Left lung (tissue), 10 donors: Measurements from ENCODE around the gene SNRPB2. TPM values are rescaled to one million over a fixed set of nuclear protein-coding genes. Genes with fewer than 3 reads are reported as not detected.

ENCODE experiments used
- ATAC-seq: fragments of 200-7000 bp; cut with Tn5 transposase; one replicate; pipeline ENCODE4 v1.9.1; 2020; ENCODE audit warnings: moderate library complexity
- DNase-seq, 4 donors: peaks; one replicate each; pipeline ENCODE4 v3.0.0-alpha.2; 2013 to 2020
- H3K27ac ChIP-seq, 2 donors: fragments of 200-600 bp; sonication (generic) in 1 of 2; one replicate each; pipeline versions ENCODE4 v1.5.0 to v1.8.0; 2020 to 2021
- H3K27me3 ChIP-seq, 2 donors: fragments of 200-600 bp; sonication (generic) in 1 of 2; one replicate each; pipeline versions ENCODE4 v1.5.0 to v1.8.0; 2020 to 2021
- H3K36me3 ChIP-seq, 2 donors: fragments of 200-600 bp; sonication (generic) in 1 of 2; one replicate each; pipeline versions ENCODE4 v1.5.0 to v1.8.0; 2020 to 2021
- H3K4me1 ChIP-seq, 2 donors: fragments of 200-600 bp; one replicate each; pipeline ENCODE4 v1.8.0; 2021
- H3K4me3 ChIP-seq, 2 donors: fragments of 200-600 bp; sonication (generic) in 1 of 2; one replicate each; pipeline versions ENCODE4 v1.5.0 to v1.8.0; 2020 to 2021; ENCODE audit warnings: mild to moderate bottlenecking in 1 of 2
- H3K9me3 ChIP-seq, 2 donors: fragments of 200-600 bp; sonication (generic) in 1 of 2; one replicate each; pipeline versions ENCODE4 v1.5.0 to v1.8.0; 2020 to 2021
- intact Hi-C, 2 donors: fragments of 100-400 bp; cut with DNase I; formaldehyde crosslinking; loops; one replicate each; pipeline versions ENCODE4 v1.11.2 to v1.14.2; 2022
- polyA plus RNA-seq, 6 donors: library from polyadenylated mRNA; unstranded; fragments of 120-200 nt; gene quantifications; one replicate each; pipeline ENCODE4 v1.2.1, GENCODE V29; 2013; ENCODE audit not compliant: insufficient read length in 6 of 6
- total RNA-seq, 2 donors: library from RNA; stranded (reverse); fragmentation: NEBNext Ultra II Directional; extraction: Animal tissue kit (Norgen Biotek cat#: 25700); gene quantifications; one replicate each; pipeline ENCODE4 v1.2.1, GENCODE V29; 2021
- TF ChIP-seq, protein P1 (sequence below), 2 donors: fragments of 200-600 bp; sonication (generic) in 1 of 2; IDR thresholded peaks; one replicate each; pipeline versions ENCODE4 v1.5.0 to v1.8.0; 2021; ENCODE audit warnings: antibody characterized with exemption in 2 of 2
- donor health status: DM: no; HTN: yes; CAD: no.
- donor health status: DM: no; HTN: no; CAD: no.

Gene SNRPB2
- total and polyA plus RNA-seq, 8 donors, result 36.7 to 93.3 (median 90.9) TPM

DNA sequence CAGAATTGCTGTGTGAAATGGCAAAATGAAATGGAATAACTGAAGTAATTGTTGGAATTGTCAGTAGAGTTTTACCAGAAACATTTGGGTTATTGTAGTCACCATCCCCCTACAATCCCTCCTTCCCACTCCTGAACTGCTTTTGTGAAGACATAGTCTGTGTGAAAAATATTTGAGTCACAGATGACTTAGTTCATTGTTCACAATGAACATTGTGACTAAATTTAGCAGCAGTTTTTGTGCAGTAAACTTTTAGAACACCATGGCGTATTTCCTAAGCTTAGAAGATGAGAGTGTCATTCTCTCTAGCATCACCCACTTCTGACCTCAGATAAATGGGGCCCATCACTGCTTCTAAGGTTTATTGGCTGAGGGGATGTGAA is 29.3 kb downstream of the SNRPB2 start:
- intact Hi-C loops, result no loop called here
- peaks cover 0 to 9% of the 10 kb centered on the region in 2 donors for H3K27me3 ChIP-seq
- ATAC-seq, result no peak
- no peaks in the 10 kb centered on the region for H3K9me3 ChIP-seq
- no peak overlapping the region for H3K4me3 ChIP-seq
- H3K36me3 ChIP-seq, result no peaks in the 10 kb centered on the region
- H3K27ac ChIP-seq, result no peak overlapping the region
- DNase-seq, result no peak
- TF ChIP-seq, protein P1, sequence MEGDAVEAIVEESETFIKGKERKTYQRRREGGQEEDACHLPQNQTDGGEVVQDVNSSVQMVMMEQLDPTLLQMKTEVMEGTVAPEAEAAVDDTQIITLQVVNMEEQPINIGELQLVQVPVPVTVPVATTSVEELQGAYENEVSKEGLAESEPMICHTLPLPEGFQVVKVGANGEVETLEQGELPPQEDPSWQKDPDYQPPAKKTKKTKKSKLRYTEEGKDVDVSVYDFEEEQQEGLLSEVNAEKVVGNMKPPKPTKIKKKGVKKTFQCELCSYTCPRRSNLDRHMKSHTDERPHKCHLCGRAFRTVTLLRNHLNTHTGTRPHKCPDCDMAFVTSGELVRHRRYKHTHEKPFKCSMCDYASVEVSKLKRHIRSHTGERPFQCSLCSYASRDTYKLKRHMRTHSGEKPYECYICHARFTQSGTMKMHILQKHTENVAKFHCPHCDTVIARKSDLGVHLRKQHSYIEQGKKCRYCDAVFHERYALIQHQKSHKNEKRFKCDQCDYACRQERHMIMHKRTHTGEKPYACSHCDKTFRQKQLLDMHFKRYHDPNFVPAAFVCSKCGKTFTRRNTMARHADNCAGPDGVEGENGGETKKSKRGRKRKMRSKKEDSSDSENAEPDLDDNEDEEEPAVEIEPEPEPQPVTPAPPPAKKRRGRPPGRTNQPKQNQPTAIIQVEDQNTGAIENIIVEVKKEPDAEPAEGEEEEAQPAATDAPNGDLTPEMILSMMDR (IDR thresholded peaks at IDR 0.05), result no peak
- no peaks in the 10 kb centered on the region for H3K4me1 ChIP-seq

DNA sequence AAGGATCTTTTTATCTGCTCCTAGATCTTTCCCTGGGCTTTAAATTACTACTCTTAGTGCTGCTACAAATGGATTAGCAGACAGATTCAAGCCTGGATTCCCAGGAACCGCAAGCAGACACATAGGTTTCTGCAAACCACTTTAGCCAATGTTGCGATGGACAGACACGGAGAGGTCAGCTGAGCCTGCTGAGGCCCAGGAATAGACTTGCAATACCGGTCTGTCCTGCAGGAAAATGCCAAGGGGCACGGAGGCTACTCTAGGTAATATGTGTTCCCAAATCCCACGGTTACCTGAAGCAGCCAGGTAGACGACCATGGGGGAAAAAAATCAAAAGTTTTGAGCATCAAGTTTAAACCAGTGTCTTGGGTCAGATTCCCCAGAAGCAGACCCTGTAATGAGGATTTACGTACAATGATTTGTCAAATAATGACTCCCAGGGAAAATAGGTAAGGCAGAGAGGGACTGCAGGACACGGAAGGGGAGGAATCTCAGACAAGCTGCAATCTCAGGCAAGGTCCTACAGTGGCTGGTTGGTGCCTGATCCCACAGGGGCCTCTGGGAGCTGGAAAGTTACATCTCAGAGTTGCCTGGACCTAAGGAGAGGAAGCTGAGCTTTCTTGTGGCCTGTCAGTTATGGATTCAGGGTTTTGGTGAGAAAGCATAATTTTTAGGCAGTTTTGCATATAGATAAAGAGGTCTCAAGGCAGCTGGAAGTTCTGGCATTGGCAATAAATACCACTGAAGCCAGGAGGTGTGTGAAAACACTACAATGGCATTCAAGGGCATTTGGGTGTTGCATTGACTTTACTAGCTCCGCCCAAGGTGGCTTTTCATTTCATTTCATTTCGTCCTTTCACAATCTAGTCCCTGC is 30.8 kb downstream of the SNRPB2 start:
- intact Hi-C loops, result no loop called here
- ATAC-seq, result peak; percentile 88
- DNase-seq, result peak in 1 of 4 donors; percentile 51

DNA sequence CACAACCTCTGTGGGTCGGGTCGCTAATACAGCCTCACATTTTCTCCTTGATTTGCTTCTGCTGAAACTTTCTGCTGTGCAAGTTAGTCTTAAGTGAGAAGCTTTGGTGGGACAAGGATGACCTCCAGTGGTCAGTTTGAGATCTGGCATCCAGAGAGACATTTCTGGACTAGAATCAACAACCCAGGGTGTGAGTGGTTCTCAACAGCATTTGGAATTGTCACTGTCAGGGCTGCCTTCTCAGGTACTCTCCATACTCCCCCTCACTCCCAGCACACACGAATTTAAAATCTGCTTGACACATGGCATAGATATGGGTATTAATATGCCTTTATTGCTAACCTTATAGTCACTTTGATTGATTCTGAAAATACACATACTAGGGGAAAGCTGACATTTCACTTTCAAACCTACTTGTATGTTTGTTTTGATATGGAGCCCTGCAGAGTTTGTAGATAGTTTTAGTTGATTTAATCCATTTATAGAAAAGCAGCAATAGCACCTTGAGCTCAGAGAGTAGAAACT is 31.5 kb downstream of the SNRPB2 start:
- intact Hi-C loops, result no loop called here
- peak; percentile 92 for ATAC-seq
- peak in 2 of 4 donors; percentile 66 to 81 for DNase-seq
- Histone ChIP-seq H3K4me3 (no peak overlapping the region), H3K4me1 (no peaks in the 10 kb centered on the region), H3K36me3 (no peaks in the 10 kb centered on the region), H3K9me3 (no peaks in the 10 kb centered on the region), H3K27ac (no peak overlapping the region), H3K27me3 (peaks cover 0 to 9% of the 10 kb centered on the region in 2 donors)
- TF ChIP-seq, protein P1 (IDR thresholded peaks at IDR 0.05), result peak; percentile 52 to 70

More for the DNA sequence above, 30.8 kb downstream of the SNRPB2 start:
- no peaks in the 10 kb centered on the region for H3K4me1 ChIP-seq
- H3K36me3 ChIP-seq, result no peaks in the 10 kb centered on the region
- H3K27ac ChIP-seq, result no peak overlapping the region
- TF ChIP-seq, protein P1 (IDR thresholded peaks at IDR 0.05), result no peak
- no peak overlapping the region for H3K4me3 ChIP-seq
- no peaks in the 10 kb centered on the region for H3K9me3 ChIP-seq
- peaks cover 0 to 9% of the 10 kb centered on the region in 2 donors for H3K27me3 ChIP-seq

DNA sequence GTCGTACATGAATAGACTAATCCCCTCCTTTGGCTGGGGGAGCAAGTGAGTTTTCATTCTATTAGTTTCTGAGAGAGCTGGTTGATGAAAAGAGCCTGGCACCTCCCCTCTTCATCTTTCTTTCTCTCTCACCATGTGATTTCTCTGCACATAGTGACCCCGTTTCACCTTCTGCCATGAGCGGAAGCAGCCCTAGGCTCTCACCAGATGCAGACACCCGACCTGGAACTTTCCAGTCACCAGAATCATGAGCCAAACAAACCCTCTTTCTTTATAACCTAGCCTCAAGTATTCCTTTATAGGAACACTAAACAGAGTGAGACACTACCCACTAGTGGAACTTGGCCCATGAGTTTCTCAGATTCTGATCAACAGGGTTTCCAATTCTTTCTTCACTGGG is 34.7 kb downstream of the SNRPB2 start:
- intact Hi-C loops, result no loop called here
- no peaks in the 10 kb centered on the region for H3K9me3 ChIP-seq
- no peak overlapping the region for H3K27ac ChIP-seq
- TF ChIP-seq, protein P1 (IDR thresholded peaks at IDR 0.05), result no peak
- no peaks in the 10 kb centered on the region for H3K36me3 ChIP-seq
- ATAC-seq (no peak), DNase-seq (no peak)
- no peak overlapping the region for H3K4me3 ChIP-seq
- peaks cover 0 to 9% of the 10 kb centered on the region in 2 donors for H3K27me3 ChIP-seq
- no peaks in the 10 kb centered on the region for H3K4me1 ChIP-seq

DNA sequence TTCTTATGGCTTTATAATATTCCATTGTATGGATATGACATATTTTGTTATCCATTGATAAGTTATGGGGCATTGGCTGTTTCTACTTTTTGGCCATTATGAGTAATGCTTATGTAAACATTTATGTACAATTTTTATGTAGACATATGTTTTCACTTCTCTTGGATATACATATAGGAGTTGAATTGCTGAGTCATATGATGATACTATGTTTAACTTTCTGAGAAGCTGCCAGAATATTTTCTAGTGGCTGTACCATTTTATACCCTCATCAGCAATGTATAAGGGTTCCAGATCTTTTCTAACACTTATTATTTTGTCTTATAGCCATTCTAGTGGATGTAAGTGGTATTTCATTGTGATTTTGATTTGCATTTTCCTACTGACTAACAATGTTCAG is 41.4 kb downstream of the SNRPB2 start:
- H3K4me3 ChIP-seq, result no peak overlapping the region
- DNase-seq, result no peak
- H3K4me1 ChIP-seq, result no peaks in the 10 kb centered on the region
- H3K36me3 ChIP-seq, result no peaks in the 10 kb centered on the region
- TF ChIP-seq, protein P1 (IDR thresholded peaks at IDR 0.05), result no peak
- no peak for ATAC-seq
- H3K9me3 ChIP-seq, result no peaks in the 10 kb centered on the region
- intact Hi-C loops, result no loop called here
- no peak overlapping the region for H3K27ac ChIP-seq
- H3K27me3 ChIP-seq, result no peaks in the 10 kb centered on the region
